Measurements from ENCODE around the gene MRPS27. TPM values are rescaled to one million over a fixed set of nuclear protein-coding genes. Genes with fewer than 3 reads are reported as not detected.

Gene MRPS27
- total RNA-seq, 4 donors from 2014 or later, result 42.7 to 49.4 (median 48.1) TPM

DNA sequence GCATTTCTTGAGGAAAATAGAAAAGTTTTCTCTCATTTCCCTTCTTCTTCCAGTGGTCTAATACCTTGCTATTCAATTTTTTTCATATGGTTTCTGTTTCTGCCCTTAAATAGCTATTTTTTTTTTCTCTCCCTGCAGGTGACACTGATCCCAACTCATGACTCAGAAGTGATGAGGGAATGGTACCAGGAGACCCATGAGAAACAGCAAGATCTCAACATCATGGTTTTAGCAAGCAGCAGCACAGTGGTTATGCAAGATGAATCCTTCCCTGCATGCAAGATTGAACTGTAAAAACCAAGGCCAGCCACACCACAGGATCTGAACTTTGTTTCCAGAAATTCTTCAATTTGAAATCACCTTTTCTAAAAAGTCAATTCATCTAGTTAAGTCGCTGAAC lies 115.1 kb downstream of the MRPS27 start:
- TF ChIP-seq, protein P1, sequence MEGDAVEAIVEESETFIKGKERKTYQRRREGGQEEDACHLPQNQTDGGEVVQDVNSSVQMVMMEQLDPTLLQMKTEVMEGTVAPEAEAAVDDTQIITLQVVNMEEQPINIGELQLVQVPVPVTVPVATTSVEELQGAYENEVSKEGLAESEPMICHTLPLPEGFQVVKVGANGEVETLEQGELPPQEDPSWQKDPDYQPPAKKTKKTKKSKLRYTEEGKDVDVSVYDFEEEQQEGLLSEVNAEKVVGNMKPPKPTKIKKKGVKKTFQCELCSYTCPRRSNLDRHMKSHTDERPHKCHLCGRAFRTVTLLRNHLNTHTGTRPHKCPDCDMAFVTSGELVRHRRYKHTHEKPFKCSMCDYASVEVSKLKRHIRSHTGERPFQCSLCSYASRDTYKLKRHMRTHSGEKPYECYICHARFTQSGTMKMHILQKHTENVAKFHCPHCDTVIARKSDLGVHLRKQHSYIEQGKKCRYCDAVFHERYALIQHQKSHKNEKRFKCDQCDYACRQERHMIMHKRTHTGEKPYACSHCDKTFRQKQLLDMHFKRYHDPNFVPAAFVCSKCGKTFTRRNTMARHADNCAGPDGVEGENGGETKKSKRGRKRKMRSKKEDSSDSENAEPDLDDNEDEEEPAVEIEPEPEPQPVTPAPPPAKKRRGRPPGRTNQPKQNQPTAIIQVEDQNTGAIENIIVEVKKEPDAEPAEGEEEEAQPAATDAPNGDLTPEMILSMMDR (IDR thresholded peaks at IDR 0.05; ENCODE audit: low read depth), result no peak

DNA sequence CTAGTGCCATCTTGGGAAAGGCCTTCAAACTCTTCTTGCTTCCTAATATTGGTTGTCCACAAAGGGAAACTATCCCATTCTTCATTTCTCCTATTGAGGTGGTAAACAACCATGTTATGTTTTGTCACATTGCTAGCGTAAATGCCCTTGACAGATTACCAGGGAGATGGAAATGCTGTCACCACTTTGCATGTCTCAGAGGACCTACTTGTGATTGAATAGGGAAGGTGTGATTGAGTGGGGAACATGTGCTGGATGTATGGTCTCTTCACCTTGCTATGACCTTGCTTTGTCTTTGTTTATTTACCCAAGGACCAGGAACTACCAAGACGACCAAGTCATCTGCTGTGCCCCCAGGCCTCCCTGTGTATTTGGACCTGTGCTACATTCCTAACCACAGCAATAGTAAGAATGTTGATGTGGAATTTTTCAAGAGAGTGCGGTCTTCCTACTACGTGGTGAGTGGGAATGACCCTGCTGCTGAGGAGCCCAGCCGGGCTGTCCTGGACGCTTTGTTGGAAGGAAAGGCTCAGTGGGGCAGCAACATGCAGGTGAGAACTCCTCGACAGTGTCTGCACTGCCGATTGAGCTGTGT lies 116.7 kb downstream of the MRPS27 start:
- TF ChIP-seq, protein P1 (IDR thresholded peaks at IDR 0.05; ENCODE audit: low read depth), result no peak

DNA sequence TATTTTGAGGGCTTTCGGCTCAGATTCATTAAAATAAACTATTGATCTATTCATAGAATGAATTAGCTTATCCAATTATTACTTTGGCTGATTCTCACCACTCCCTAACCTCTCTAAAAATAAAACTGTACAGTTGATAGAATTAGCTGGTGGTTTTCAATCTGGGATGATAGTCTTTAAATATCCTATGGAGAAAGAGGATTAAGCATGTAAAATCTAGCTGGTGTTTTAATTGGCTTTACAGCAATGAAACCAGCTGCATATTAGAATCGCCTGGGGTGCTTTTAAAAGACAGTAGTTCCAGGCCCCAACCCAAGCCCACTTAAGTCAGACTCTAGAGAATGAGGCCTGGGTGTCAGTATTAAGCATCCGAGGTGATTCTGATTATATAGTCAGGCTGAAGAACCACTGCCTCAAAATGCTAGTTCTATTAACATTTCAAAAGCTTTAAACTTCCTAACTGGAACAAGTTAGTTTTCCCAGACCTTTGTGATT lies 117.7 kb downstream of the MRPS27 start:
- TF ChIP-seq, protein P1 (IDR thresholded peaks at IDR 0.05; ENCODE audit: low read depth), result no peak

DNA sequence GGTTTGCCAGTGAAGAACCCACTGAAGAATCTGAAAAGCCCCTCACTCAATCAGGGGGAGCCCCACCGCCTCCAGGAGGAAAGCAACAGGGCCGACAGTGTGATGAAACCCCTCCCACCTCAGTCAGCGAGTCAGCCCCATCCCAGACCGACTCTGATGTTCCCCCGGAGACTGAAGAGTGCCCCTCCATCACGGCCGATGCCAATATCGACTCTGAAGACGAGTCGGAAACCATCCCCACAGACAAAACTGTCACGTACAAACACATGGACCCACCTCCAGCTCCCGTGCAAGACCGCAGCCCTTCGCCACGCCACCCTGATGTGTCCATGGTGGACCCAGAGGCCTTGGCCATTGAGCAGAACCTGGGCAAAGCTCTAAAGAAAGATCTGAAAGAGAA lies 120.4 kb downstream of the MRPS27 start:
- TF ChIP-seq, protein P1 (IDR thresholded peaks at IDR 0.05; ENCODE audit: low read depth), result no peak

DNA sequence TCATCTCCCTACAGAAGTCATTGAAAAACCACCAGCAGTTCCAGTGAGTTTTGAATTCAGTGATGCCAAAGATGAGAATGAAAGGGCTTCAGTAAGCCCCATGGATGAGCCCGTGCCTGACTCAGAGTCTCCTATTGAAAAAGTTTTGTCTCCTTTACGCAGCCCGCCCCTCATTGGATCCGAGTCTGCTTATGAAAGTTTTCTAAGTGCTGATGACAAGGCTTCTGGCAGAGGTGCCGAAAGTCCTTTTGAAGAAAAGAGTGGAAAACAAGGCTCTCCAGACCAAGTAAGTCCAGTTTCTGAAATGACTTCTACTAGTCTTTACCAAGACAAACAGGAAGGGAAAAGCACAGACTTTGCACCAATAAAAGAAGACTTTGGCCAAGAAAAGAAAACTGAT lies 122.6 kb downstream of the MRPS27 start:
- TF ChIP-seq, protein P1 (IDR thresholded peaks at IDR 0.05; ENCODE audit: low read depth), result no peak

DNA sequence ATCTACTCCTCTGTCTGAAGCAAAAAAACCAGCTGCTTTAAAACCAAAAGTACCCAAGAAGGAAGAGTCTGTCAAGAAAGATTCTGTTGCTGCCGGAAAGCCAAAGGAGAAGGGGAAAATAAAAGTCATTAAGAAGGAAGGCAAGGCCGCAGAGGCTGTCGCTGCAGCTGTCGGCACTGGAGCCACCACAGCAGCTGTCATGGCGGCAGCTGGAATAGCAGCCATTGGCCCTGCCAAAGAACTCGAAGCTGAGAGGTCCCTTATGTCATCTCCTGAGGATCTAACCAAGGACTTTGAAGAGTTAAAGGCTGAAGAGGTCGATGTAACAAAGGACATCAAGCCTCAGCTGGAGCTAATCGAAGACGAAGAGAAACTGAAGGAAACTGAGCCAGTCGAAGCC lies 124.5 kb downstream of the MRPS27 start:
- TF ChIP-seq, protein P1 (IDR thresholded peaks at IDR 0.05; ENCODE audit: low read depth), result no peak

DNA sequence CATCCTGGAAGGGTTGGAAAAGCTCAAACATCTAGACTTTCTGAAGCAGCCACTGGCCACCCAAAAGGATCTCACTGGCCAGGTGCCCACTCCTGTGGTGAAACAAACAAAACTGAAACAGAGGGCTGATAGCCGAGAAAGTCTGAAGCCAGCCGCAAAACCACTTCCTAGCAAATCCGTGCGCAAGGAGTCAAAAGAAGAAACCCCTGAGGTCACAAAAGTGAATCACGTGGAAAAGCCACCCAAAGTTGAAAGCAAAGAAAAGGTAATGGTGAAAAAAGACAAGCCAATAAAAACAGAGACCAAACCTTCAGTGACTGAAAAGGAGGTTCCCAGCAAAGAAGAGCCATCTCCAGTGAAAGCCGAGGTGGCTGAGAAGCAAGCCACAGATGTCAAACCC lies 125.2 kb downstream of the MRPS27 start:
- TF ChIP-seq, protein P1 (IDR thresholded peaks at IDR 0.05; ENCODE audit: low read depth), result no peak

All from subcutaneous adipose tissue (tissue), 4 donors.